K562 (cell line): ENCODE data around the gene TMEM120A. TPM values are rescaled to one million over a fixed set of nuclear protein-coding genes. Genes with fewer than 3 reads are reported as not detected.

Experiments used
- ATAC-seq: fragments of 200-7000 bp; cut with Tn5 transposase; 3 replicates; pipeline ENCODE4 v1.9.1; 2020; ENCODE audit warnings: moderate library complexity
- BruUV-seq: library from RNA; stranded (reverse); fragments of 400-500 nt; replicated peaks from 2 replicates; lab custom pipeline; 2021; lab: Mats Ljungman, UMichigan
- CTCF ChIA-PET: fragments of 300-600 bp; formaldehyde crosslinking; extraction: SDS; loops from one replicate; lab custom pipeline; 2021; ENCODE audit warnings: low intra/inter-chr PET ratio; lab: Yijun Ruan, JAX
- POLR2A ChIA-PET: fragments of 300-600, 350-650 bp; sonication (Branson Sonifier 250); formaldehyde crosslinking; extraction: SDS; loops from one replicate; lab custom pipeline; 2021; ENCODE audit warnings: antibody characterized with exemption, inconsistent platforms; lab: Yijun Ruan, JAX
- DNase-seq, 4 experiments: peaks; one replicate each; pipeline versions ENCODE4 v3.0.0 to v3.0.0-alpha.2; 2011 to 2018; ENCODE audit warnings: low spot score in 3 of 4, mixed read lengths in 3 of 4; ENCODE audit errors: extremely low read depth in 1 of 4
- FAIRE-seq: peaks from 2 replicates; lab custom pipeline; 2011; peaks lifted over from hg19 to GRCh38; lab: Jason Lieb, UNC
- H2AFZ ChIP-seq: 2 replicates; pipeline ENCODE4 v1.6.0; 2011; ENCODE audit warnings: low read depth, low read length, control low read depth, inconsistent platforms
- H3K27ac ChIP-seq: fragments of 200-600 bp; 3 replicates; pipeline ENCODE4 v1.8.0; 2011; ENCODE audit warnings: low read depth, mild to moderate bottlenecking, control low read depth, inconsistent platforms, low read length, moderate library complexity, mixed read lengths; ENCODE audit errors: extremely low read depth
- H3K27me3 ChIP-seq, 2 experiments: fragments of 300-600 bp in 1 of 2; 2 replicates in 1 of 2; 3 replicates in 1 of 2; pipeline versions ENCODE4 v1.6.0 to v1.8.0; 2011; ENCODE audit warnings: inconsistent platforms in 2 of 2, low read length in 2 of 2, mild to moderate bottlenecking in 1 of 2, mixed read lengths in 1 of 2, moderate library complexity in 1 of 2; ENCODE audit not compliant: control insufficient read depth in 2 of 2, insufficient read depth in 2 of 2
- H3K36me3 ChIP-seq: fragments of 300-600 bp; 3 replicates; pipeline ENCODE4 v1.8.0; 2011; ENCODE audit warnings: mild to moderate bottlenecking, low read length, inconsistent platforms; ENCODE audit not compliant: control insufficient read depth, insufficient read depth
- H3K4me1 ChIP-seq, 2 experiments: fragments of 200-600 bp in 1 of 2; replicated peaks in 1 of 2; 2 replicates in 1 of 2; 3 replicates in 1 of 2; pipeline versions ENCODE4 v1.5.1 to v1.8.0; 2011; ENCODE audit warnings: inconsistent platforms in 2 of 2, low read length in 2 of 2, mild to moderate bottlenecking in 1 of 2, mixed read lengths in 1 of 2, moderate library complexity in 1 of 2; ENCODE audit not compliant: control insufficient read depth in 2 of 2, insufficient read depth in 2 of 2
- H3K4me2 ChIP-seq: 2 replicates; pipeline ENCODE4 v1.6.1; 2011; ENCODE audit warnings: low read length, control low read depth, inconsistent platforms, mixed read lengths; ENCODE audit not compliant: insufficient read depth
- H3K4me3 ChIP-seq: fragments of 200-600 bp; sonication (generic), shearing (Covaris generic); 2 replicates; pipeline ENCODE4 v1.5.1; 2016; ENCODE audit warnings: control low read depth, inconsistent platforms
- H3K79me2 ChIP-seq: fragments of 200-600 bp; 3 replicates; pipeline ENCODE4 v1.8.0; 2011; ENCODE audit warnings: low read length, inconsistent platforms; ENCODE audit not compliant: control insufficient read depth, insufficient read depth
- H3K9ac ChIP-seq, 2 experiments: 2 replicates each; pipeline versions ENCODE4 v1.6.0 to v1.6.1; 2011; ENCODE audit warnings: low read depth in 2 of 2, low read length in 2 of 2, control low read depth in 1 of 2, inconsistent platforms in 1 of 2, mild to moderate bottlenecking in 1 of 2, mixed read lengths in 1 of 2; ENCODE audit not compliant: insufficient read depth in 1 of 2
- H3K9me1 ChIP-seq: one replicate; pipeline ENCODE4 v1.6.0; 2011; ENCODE audit warnings: inconsistent platforms, mild to moderate bottlenecking, low read length, moderate library complexity; ENCODE audit not compliant: control insufficient read depth, insufficient read depth
- H3K9me3 ChIP-seq: replicated peaks from 2 replicates; pipeline ENCODE4 v1.5.1; 2011; ENCODE audit warnings: low read depth, low read length, inconsistent platforms; ENCODE audit not compliant: control insufficient read depth, insufficient read depth
- H4K20me1 ChIP-seq: replicated peaks from 2 replicates; pipeline ENCODE4 v1.6.1; 2011; ENCODE audit warnings: low read length, inconsistent platforms, mixed read lengths; ENCODE audit not compliant: control insufficient read depth, insufficient read depth
- CTCF ChIP-seq, 3 experiments: IDR thresholded peaks in 2 of 3; conservative IDR thresholded peaks in 1 of 3; 2 replicates each; pipeline ENCODE4 v1.5.1; 2011 to 2012; ENCODE audit warnings: low read length in 3 of 3, mild to moderate bottlenecking in 3 of 3, control low read depth in 2 of 3, improper control_type of control experiment in 1 of 3, inconsistent platforms in 1 of 3, low read depth in 1 of 3, mixed read lengths in 1 of 3, moderate library complexity in 1 of 3; ENCODE audit not compliant: insufficient read depth in 2 of 3
- SRF ChIP-seq, 2 experiments: fragments of 250-450, 450-650 bp in 1 of 2; sonication (Bioruptor Pico) in 1 of 2; sonication (generic) in 1 of 2; formaldehyde crosslinking; IDR thresholded peaks; 2 replicates each; pipeline versions ENCODE4 v1.5.0 to v1.5.1; 2020 to 2022; ENCODE audit warnings: mild to moderate bottlenecking in 1 of 2, missing genetic modification reagents in 1 of 2
- ZBTB33 ChIP-seq: sonication (generic); formaldehyde crosslinking; IDR thresholded peaks from 2 replicates; pipeline ENCODE4 v1.8.1; 2023; ENCODE audit warnings: mild to moderate bottlenecking, missing genetic modification reagents
- ZNF444 ChIP-seq: fragments of 250-450 bp; sonication (Bioruptor Pico); IDR thresholded peaks from 2 replicates; pipeline ENCODE4 v1.4.0; 2020; ENCODE audit warnings: mild to moderate bottlenecking, moderate library complexity
- ZNF586 ChIP-seq: fragments of 450-650 bp; formaldehyde crosslinking; conservative IDR thresholded peaks from 2 replicates; pipeline ENCODE4 v1.4.0; 2020; ENCODE audit warnings: mild to moderate bottlenecking, moderate library complexity
- ZNF639 ChIP-seq, 2 experiments: fragments of 200-800 bp in 1 of 2; sonication (Bioruptor generic) in 1 of 2; sonication (generic) in 1 of 2; formaldehyde crosslinking in 1 of 2; IDR thresholded peaks in 1 of 2; conservative IDR thresholded peaks in 1 of 2; 2 replicates each; pipeline versions ENCODE4 v1.5.0 to v1.6.1; 2016 to 2020; ENCODE audit warnings: missing compliant biosample characterization in 1 of 2, missing genetic modification characterization in 1 of 2, missing genetic modification reagents in 1 of 2
- WGBS: fragments of 100-300 bp; shearing (Covaris generic); methylation state at CpG from one replicate; pipeline ENCODE4 v1.1.6; 2016; ENCODE audit warnings: low coverage, mixed read lengths; ENCODE audit not compliant: insufficient coverage; ENCODE audit errors: missing lambda C conversion rate; 5-methylcytosine and 5-hydroxymethylcytosine counted together
- in situ Hi-C: fragments of 300-500 bp; cut with MboI; formaldehyde crosslinking; loops from 4 replicates; pipeline ENCODE4 v1.15.0; 2018; ENCODE audit warnings: inconsistent platforms, mixed read lengths
- intact Hi-C: fragments of 100-400 bp; cut with micrococcal nuclease; formaldehyde crosslinking; loops from 2 replicates; pipeline ENCODE4 v1.14.2; 2022
- polyA plus RNA-seq, 8 experiments: library from polyadenylated mRNA; depleted of rRNA in 4 of 8; stranded (reverse) in 5 of 8; unstranded in 3 of 8; fragments of >200 nt; fragmentation: Nextera tagmentation in 2 of 8; fragmentation: Illumina TruSeq in 1 of 8; extraction: Ambion mirVana in 2 of 8; extraction: Trizol in 1 of 8; gene quantifications; 2 replicates each; pipeline versions ENCODE4 v1.2.1 to v1.2.3, GENCODE V29; 2011 to 2014; ENCODE audit warnings: inconsistent platforms in 1 of 8, missing spikeins in 1 of 8
- total RNA-seq, 7 experiments: library from RNA; depleted of rRNA in 6 of 7; stranded (reverse); fragments of >200 nt in 6 of 7; fragmentation: Illumina TruSeq in 2 of 7; extraction: Trizol in 2 of 7; gene quantifications; 2 replicates each; pipeline versions ENCODE4 v1.2.1 to v1.2.3, GENCODE V29; 2011 to 2021; ENCODE audit warnings: low replicate concordance in 1 of 7

The TMEM120A gene
- total and polyA plus RNA-seq, 9 of the 15 experiments (the other 6 are each of a cell fraction or from before 2014, with no cell fraction given): 2.3 to 90.2 (median 22.9) TPM

- in situ Hi-C loops: no loop called here
- BruUV-seq: no TSS peak
Measured at GRCh38 chr7:75995996-75996395, 1.6 kb upstream of the TMEM120A start.

More at GRCh38 chr7:75995996-75996395, 1.6 kb upstream of the TMEM120A start:
- Histone ChIP-seq H2AFZ (no peak overlapping the region), H3K36me3 (peaks cover 16% of the 10 kb centered on the region; the same call in 1 of the 3 replicates), H3K4me3 (no peak overlapping the region), H3K9me3 (no peaks in the 10 kb centered on the region), H3K4me1 (peaks cover 22 to 46% of the 10 kb centered on the region in 2 experiments), H3K27me3 (no peaks in the 10 kb centered on the region), H3K4me2 (no peak overlapping the region), H3K27ac (no peak overlapping the region), H3K79me2 (peaks cover 2% of the 10 kb centered on the region; the same call in 1 of the 3 replicates), H3K9ac (0 out of 4 replicates have a peak overlapping the region, but pooled peaks of 1 of the 2 experiments have one; percentile 69), H3K9me1 (no peaks in the 10 kb centered on the region), H4K20me1 (0 out of 2 replicates have a peak, but pooled peaks cover under 1% of the 10 kb centered on the region)
- FAIRE-seq (no peak), DNase-seq (no peak), ATAC-seq (no peak)
- ChIA-PET CTCF (no interaction called here), POLR2A (no interaction called here)
- intact Hi-C loops: no loop called here
- TF ChIP-seq SRF (CRISPR knock-in tag; IDR thresholded peaks at IDR 0.05) (no peak), ZNF586 (CRISPR knock-in tag) (no peak), CTCF (IDR thresholded peaks at IDR 0.05 in 2 of 3, conservative IDR thresholded peaks at IDR 0.05 in 1 of 3; ENCODE audit: insufficient read depth in 2 of 3, low read depth in 1 of 3, low read length in 3 of 3) (peak in 1 of 3 experiments; percentile 29; a peak in 1 of 6 replicates), ZBTB33 (CRISPR knock-in tag) (peak; percentile 96), ZNF639 (CRISPR knock-in tag; conservative IDR thresholded peaks at IDR 0.05 in 1 of 2, IDR thresholded peaks at IDR 0.05 in 1 of 2) (no peak), ZNF444 (CRISPR knock-in tag) (no peak)
- WGBS: 96% methylated on average over 5 of the region's 5 CpGs
